ENCODE results near the gene ANKRD31. TPM values are rescaled to one million over a fixed set of nuclear protein-coding genes. Genes with fewer than 3 reads are reported as not detected.

ANKRD31 gene
- total RNA-seq, 4 donors from 2014 or later, result 0.16 TPM; not detected in 3

- TF ChIP-seq, protein P1, sequence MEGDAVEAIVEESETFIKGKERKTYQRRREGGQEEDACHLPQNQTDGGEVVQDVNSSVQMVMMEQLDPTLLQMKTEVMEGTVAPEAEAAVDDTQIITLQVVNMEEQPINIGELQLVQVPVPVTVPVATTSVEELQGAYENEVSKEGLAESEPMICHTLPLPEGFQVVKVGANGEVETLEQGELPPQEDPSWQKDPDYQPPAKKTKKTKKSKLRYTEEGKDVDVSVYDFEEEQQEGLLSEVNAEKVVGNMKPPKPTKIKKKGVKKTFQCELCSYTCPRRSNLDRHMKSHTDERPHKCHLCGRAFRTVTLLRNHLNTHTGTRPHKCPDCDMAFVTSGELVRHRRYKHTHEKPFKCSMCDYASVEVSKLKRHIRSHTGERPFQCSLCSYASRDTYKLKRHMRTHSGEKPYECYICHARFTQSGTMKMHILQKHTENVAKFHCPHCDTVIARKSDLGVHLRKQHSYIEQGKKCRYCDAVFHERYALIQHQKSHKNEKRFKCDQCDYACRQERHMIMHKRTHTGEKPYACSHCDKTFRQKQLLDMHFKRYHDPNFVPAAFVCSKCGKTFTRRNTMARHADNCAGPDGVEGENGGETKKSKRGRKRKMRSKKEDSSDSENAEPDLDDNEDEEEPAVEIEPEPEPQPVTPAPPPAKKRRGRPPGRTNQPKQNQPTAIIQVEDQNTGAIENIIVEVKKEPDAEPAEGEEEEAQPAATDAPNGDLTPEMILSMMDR (IDR thresholded peaks at IDR 0.05), result no peak
- TF ChIP-seq POLR2AphosphoS5 (IDR thresholded peaks at IDR 0.05), result no peak
- TF ChIP-seq EP300 (IDR thresholded peaks at IDR 0.05; ENCODE audit: low read depth), result no peak
- no peak for TF ChIP-seq POLR2A (IDR thresholded peaks at IDR 0.05)
- Histone ChIP-seq H3K9me3 (no peaks in the 10 kb centered on the region), H3K27ac (peak within 1 kb of the TSS; percentile 78 to 95 (median 90)), H3K36me3 (no peaks in the 10 kb centered on the region), H3K4me1 (peaks cover 11 to 40% (median 34%) of the 10 kb centered on the region in 4 donors), H3K4me3 (peak within 1 kb of the TSS; percentile 70 to 93 (median 89)), H3K27me3 (no peaks in the 10 kb centered on the region)
- intact Hi-C loops (cut with DNase I; ENCODE audit: low total_unique reads), result loop anchor here (10.0 kb wide), 1 partner anchor 622 kb away; no protein-coding TSS in a partner anchor
- peak; percentile 38 for DNase-seq
- in situ Hi-C loops (cut with MboI; ENCODE audit: low pct_ligation_motif_present in 1 of 4, low pct_unique_long_range_greater_than_20kb in 1 of 4, low sequenced_read_pairs in 3 of 4), result no loop called here
- 2 to 6% methylated on average over 9 to 43 of the region's 74 CpGs for WGBS, 2 donors (ENCODE audit: low coverage in 1 of 2)
These were observed 184.3 kb downstream of the ANKRD31 start, which contains the start of gene GCNT4 for GRCh38 chr5:75052192-75053053. TSS of gene GCNT4 (minus strand) at chr5:75052558. CDS start at chr5:75030037, 22,521 bp downstream.

GRCh38 chr5:75051217-75051751 is 185.4 kb downstream of the ANKRD31 start:
- in situ Hi-C loops (cut with MboI; ENCODE audit: low pct_ligation_motif_present in 1 of 4, low pct_unique_long_range_greater_than_20kb in 1 of 4, low sequenced_read_pairs in 3 of 4) (no loop called here), intact Hi-C loops (cut with DNase I; ENCODE audit: low total_unique reads) (loop anchor here (10.0 kb wide), 1 partner anchor 624 kb away; no protein-coding TSS in a partner anchor)
- 57% methylated on average over 7 of the region's 7 CpGs; no CpG with 5 or more reads in 1 of the 2 donors for WGBS, 2 donors (ENCODE audit: low coverage in 1 of 2)
- Histone ChIP-seq H3K36me3 (no peaks in the 10 kb centered on the region), H3K27me3 (no peaks in the 10 kb centered on the region), H3K4me3 (peak overlapping the region in 1 of 4 donors; percentile 70), H3K27ac (peak overlapping the region in 3 of 4 donors; percentile 13 to 35 (median 32)), H3K4me1 (peaks cover 11 to 40% (median 34%) of the 10 kb centered on the region in 4 donors), H3K9me3 (no peaks in the 10 kb centered on the region)
- TF ChIP-seq, protein P1 (IDR thresholded peaks at IDR 0.05), result no peak
- TF ChIP-seq POLR2AphosphoS5 (IDR thresholded peaks at IDR 0.05) (no peak), EP300 (IDR thresholded peaks at IDR 0.05; ENCODE audit: low read depth) (no peak), POLR2A (IDR thresholded peaks at IDR 0.05) (no peak)
- DNase-seq, result peak; percentile 74

DNA sequence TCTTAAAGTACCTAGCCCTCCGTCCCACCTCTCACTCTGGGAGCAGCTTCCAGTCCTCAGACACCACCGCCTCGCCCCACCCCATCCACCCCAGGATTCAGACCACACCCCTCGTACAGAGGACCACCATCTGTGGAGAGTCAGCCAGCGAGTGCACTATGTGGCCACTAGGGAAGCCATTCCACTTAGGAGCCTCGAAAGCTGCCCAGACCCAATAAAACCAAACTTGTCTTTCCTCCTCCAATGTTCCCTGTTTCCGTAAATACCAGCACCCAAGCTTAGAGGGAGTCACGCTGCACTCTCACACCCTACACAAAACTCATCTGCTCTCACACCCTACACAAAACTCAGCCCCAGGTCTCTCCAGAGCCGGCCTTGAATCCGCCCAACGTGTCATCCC is 186.3 kb downstream of the ANKRD31 start:
- Histone ChIP-seq H3K4me1 (peaks cover 11 to 40% (median 34%) of the 10 kb centered on the region in 4 donors), H3K27ac (no peak overlapping the region), H3K9me3 (no peaks in the 10 kb centered on the region), H3K4me3 (no peak overlapping the region), H3K27me3 (no peaks in the 10 kb centered on the region), H3K36me3 (no peaks in the 10 kb centered on the region)
- in situ Hi-C loops (cut with MboI; ENCODE audit: low pct_ligation_motif_present in 1 of 4, low pct_unique_long_range_greater_than_20kb in 1 of 4, low sequenced_read_pairs in 3 of 4) (no loop called here), intact Hi-C loops (cut with DNase I; ENCODE audit: low total_unique reads) (loop anchor here (10.0 kb wide), 1 partner anchor 624 kb away; no protein-coding TSS in a partner anchor)
- 86 to 100% methylated on average over 1 to 11 of the region's 11 CpGs for WGBS, 2 donors (ENCODE audit: low coverage in 1 of 2)
- DNase-seq, result no peak
- TF ChIP-seq POLR2AphosphoS5 (IDR thresholded peaks at IDR 0.05) (no peak), EP300 (IDR thresholded peaks at IDR 0.05; ENCODE audit: low read depth) (no peak), POLR2A (IDR thresholded peaks at IDR 0.05) (no peak)
- TF ChIP-seq, protein P1 (IDR thresholded peaks at IDR 0.05), result no peak
